UCSD-AML1 (cell line): ENCODE measurements around the gene ZC3H6.

Source experiments
- DNase-seq: peaks from one replicate; lab custom pipeline; 2025; ENCODE audit not compliant: unreplicated experiment; lab: John Stamatoyannopoulos, UW

Gene ZC3H6, protein sequence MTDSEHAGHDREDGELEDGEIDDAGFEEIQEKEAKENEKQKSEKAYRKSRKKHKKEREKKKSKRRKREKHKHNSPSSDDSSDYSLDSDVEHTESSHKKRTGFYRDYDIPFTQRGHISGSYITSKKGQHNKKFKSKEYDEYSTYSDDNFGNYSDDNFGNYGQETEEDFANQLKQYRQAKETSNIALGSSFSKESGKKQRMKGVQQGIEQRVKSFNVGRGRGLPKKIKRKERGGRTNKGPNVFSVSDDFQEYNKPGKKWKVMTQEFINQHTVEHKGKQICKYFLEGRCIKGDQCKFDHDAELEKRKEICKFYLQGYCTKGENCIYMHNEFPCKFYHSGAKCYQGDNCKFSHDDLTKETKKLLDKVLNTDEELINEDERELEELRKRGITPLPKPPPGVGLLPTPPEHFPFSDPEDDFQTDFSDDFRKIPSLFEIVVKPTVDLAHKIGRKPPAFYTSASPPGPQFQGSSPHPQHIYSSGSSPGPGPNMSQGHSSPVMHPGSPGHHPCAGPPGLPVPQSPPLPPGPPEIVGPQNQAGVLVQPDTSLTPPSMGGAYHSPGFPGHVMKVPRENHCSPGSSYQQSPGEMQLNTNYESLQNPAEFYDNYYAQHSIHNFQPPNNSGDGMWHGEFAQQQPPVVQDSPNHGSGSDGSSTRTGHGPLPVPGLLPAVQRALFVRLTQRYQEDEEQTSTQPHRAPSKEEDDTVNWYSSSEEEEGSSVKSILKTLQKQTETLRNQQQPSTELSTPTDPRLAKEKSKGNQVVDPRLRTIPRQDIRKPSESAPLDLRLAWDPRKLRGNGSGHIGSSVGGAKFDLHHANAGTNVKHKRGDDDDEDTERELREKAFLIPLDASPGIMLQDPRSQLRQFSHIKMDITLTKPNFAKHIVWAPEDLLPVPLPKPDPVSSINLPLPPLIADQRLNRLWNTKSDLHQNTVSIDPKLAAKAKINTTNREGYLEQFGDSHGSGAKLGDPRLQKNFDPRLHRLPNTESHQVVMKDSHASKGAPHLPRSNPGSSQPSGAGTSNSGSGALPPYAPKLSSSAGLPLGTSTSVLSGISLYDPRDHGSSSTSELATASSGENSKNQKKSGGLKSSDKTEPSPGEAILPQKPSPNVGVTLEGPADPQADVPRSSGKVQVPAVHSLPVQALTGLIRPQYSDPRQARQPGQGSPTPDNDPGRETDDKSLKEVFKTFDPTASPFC

GRCh38 chr2:112275311-112275886 is at the start of gene ZC3H6:
Gene ZC3H6 (plus strand): TSS chr2:112275597. CDS start chr2:112275995, 398 bp downstream.
- peak; percentile 99 for DNase-seq

GRCh38 chr2:112229348-112229747 is 46.0 kb upstream of the ZC3H6 start:
- no peak for DNase-seq

DNA sequence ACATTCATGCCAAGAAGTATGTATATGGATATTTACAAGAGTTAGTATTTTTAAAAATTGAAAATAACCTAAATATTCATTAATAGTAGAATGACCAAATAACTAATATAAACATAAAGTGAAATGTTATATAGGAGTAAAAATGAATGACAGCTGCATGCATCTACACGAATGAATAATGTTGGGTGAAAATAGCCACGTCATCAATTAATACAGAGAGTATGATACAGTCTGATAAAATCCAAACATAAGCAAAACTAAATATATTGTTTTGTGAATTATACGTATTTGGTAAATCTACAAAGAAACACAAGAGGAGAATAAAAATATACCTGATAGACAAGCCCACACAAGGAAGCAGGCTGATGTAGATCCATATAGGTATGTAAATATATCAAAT is 45.0 kb upstream of the ZC3H6 start:
- no peak for DNase-seq

- DNase-seq: no peak
These were observed 35.5 kb upstream of the ZC3H6 start for GRCh38 chr2:112239862-112240261.

GRCh38 chr2:112242384-112242783 is 33.0 kb upstream of the ZC3H6 start:
- no peak for DNase-seq

- DNase-seq: no peak
These were observed 32.2 kb upstream of the ZC3H6 start for GRCh38 chr2:112243233-112243632.

GRCh38 chr2:112244854-112245253 is 30.5 kb upstream of the ZC3H6 start:
- DNase-seq: no peak

- no peak for DNase-seq
These were observed 24.1 kb upstream of the ZC3H6 start for GRCh38 chr2:112251271-112251670.

GRCh38 chr2:112253261-112253815 is 22.1 kb upstream of the ZC3H6 start:
- DNase-seq: no peak

DNA sequence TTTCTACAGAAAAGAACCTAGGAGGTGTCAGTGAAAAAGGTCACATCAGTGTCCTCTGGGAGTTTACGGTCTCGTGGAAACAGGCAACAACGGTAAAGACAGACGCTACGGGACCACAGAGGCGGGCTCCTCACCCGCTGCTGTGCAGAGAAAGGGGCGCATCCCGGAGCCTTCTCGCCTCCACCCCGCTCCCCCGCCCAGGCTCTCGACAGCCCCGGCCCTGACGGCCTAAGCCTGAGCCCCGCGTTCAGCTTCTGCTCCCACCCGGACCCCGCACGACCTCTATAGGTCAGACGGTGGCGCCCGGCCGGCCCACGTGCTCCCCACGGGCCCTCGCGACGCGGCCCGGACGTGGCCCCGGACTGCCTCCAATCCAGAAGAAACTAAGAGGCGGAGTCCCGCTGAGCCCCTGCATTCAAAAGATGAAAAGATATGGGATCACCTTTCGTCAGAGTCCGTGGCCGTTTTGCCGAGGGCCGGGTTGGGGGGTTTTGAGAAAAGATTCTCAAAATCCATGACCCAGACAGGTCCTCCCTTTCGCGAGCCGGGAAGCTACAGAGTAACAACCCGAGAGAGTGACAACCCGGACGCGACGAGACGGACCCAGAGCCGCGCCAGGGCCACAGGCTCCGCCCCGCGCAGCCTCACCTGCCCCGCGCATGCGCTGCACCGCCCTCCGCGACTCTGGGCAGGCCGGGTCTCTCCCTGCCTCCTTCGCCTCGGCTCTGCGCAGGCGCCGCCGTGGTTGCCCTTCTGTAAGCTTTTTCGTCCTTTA is 20.7 kb upstream of the ZC3H6 start, which contains the start of gene ZC3H8:
Gene ZC3H8 (minus strand): TSS at position 577 of the 775 bp plus-strand sequence. CDS start 61 bp downstream, at position 516.
- peak; percentile 95 for DNase-seq

- no peak for DNase-seq
These were observed 19.5 kb upstream of the ZC3H6 start for GRCh38 chr2:112255875-112256274.

DNA sequence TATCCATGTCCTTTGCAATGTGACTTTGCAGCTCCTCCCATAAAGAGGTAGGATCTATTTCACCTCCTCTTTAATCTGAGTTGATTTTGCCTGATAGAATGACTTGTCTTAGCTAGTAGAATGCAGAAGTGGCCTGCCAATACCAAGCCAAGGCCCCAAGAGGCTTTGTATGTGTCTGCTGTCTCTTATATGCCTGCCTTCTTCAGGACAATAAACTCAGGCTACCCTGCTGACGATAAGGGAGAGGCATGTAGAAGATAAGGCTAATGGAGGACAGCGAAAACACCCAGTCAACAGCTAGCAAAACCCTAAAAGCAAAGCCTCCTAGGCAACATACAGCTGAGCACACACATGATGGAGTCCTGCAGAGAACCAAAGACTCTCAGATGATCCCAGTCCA is 18.7 kb upstream of the ZC3H6 start:
- no peak for DNase-seq

- DNase-seq: no peak
These were observed 17.8 kb upstream of the ZC3H6 start for GRCh38 chr2:112257575-112257974.

- peak; percentile 74 for DNase-seq
These were observed 15.7 kb upstream of the ZC3H6 start for GRCh38 chr2:112259509-112260294.

DNA sequence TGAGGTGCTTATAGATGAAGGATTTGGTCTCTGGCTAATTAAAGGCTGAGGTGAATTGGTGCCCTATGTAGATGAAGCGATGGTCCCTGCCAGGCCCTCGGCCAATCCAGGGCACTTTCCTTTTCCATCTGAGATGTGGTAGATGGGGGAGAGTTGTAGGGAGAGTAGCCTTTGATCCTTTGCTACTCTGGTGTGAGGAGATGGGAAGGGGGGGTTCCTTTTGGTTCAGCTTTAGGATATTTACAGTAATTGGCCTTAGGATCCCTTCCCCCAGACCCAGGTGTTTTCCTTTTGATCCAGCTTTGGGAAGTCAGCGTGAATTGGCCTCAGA is 15.1 kb upstream of the ZC3H6 start:
- no peak for DNase-seq

GRCh38 chr2:112262876-112263275 is 12.5 kb upstream of the ZC3H6 start:
- DNase-seq: no peak

DNA sequence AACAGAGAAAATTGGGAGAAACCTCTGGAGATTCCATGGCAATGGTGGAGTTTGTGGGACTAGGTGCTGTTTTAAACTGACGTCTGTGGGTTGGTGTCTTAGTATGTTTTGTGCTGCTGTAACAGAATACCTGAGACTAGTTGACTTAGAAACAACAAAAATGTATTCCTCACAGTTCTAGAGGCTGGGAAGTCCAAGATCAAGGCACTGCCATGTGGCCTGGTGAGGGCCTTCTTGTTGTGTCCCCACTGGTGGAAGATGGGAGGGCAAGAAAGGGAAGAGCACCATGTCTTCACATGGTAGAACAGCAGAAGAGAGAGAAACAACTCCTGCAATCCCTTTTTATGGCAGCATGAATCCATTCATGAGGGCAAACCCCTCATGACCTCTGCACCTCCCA is 6.8 kb upstream of the ZC3H6 start:
- no peak for DNase-seq

- DNase-seq: no peak
These were observed 2.7 kb upstream of the ZC3H6 start for GRCh38 chr2:112272669-112273068.

GRCh38 chr2:112273349-112273748 is 2.0 kb upstream of the ZC3H6 start:
- DNase-seq: no peak
